IPS-18a (cell line): ENCODE measurements around the gene NUDT16L1.

Experiments used
- H3K27ac ChIP-seq: one replicate; pipeline ENCODE4 v1.5.1; 2013; ENCODE audit warnings: low read length
- H3K27me3 ChIP-seq: one replicate; pipeline ENCODE4 v1.6.1; 2013; ENCODE audit warnings: mild to moderate bottlenecking, low read length; ENCODE audit not compliant: control insufficient read depth, insufficient read depth
- H3K36me3 ChIP-seq: one replicate; pipeline ENCODE4 v1.6.1; 2013; ENCODE audit warnings: low read depth, low read length; ENCODE audit not compliant: control insufficient read depth
- H3K4me1 ChIP-seq: one replicate; pipeline ENCODE4 v1.6.1; 2013; ENCODE audit warnings: low read depth, low read length; ENCODE audit not compliant: control insufficient read depth
- H3K4me3 ChIP-seq: one replicate; pipeline ENCODE4 v1.5.1; 2013; ENCODE audit warnings: low read length
- H3K9ac ChIP-seq: one replicate; pipeline ENCODE4 v1.6.1; 2013; ENCODE audit warnings: mild to moderate bottlenecking, low read length, moderate library complexity
- H3K9me3 ChIP-seq: one replicate; pipeline ENCODE4 v1.6.1; 2013; ENCODE audit warnings: low read depth, low read length; ENCODE audit not compliant: control insufficient read depth

The NUDT16L1 gene

DNA sequence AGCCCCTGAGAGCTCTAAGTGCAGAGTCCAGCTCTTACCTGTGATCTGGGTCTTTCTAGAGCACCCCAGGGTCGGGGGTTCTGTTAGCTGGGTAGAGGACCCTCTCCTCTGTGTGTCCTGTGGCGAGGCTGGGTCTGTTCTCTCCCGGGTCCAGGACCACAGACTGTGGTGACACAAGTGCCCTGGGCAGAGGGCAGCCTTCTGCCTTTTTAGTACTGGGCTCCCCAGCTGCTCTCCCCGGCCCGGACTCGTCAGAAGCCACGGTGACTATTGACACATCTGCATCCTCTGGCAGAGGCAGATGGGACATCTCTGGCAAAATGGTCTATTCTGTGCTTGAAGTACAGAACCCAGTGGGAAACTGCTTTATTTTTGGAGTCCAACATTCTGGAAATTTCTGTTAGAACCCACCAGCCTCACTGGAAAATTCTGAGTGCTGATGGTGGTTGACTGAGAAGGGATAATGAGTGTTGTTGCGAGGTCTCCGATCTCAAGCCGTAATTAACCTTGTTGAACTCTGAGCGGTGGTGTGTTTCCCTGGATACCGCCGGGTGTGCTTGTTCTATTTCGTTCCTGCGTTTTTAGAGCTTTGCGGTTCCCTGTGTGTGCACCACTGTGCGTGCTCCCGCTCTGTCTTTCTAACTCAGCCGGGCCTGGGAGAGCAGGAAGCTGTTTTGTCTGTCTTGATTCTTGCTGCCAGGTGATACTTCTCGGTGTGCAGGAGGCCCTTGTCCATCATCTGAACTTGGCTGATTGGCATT, 26.0 kb upstream of the NUDT16L1 start:
- Histone ChIP-seq H3K36me3 (peaks cover 43% of the 10 kb centered on the region), H3K27ac (no peak overlapping the region), H3K9ac (no peak overlapping the region), H3K4me3 (no peak overlapping the region), H3K9me3 (no peaks in the 10 kb centered on the region), H3K27me3 (no peaks in the 10 kb centered on the region), H3K4me1 (no peaks in the 10 kb centered on the region)

DNA sequence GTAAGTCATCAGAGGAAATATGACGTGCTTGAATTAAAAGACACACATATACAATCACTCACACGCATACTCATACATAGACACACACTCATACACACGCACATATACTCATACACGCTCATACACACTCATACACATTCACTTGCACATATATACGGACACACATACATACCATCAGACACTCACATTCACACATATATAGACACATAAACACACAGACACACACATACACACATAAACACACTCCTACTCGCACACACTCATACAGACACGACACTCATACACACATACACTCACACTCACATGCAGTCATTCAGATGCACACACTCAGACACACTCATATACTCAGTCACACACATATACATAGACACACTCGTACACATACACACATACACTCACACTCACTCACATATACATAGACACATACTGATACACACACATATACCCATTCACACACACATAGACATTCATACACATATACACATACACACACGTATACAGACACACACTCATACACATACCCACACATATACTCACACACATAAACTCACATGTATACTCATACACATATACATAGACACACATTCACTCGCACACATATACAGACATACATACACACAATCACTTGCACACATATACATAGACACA, 24.9 kb upstream of the NUDT16L1 start:
- Histone ChIP-seq H3K36me3 (peaks cover 43% of the 10 kb centered on the region), H3K9me3 (no peaks in the 10 kb centered on the region), H3K4me3 (no peak overlapping the region), H3K9ac (no peak overlapping the region), H3K27me3 (no peaks in the 10 kb centered on the region), H3K27ac (no peak overlapping the region), H3K4me1 (no peaks in the 10 kb centered on the region)

DNA sequence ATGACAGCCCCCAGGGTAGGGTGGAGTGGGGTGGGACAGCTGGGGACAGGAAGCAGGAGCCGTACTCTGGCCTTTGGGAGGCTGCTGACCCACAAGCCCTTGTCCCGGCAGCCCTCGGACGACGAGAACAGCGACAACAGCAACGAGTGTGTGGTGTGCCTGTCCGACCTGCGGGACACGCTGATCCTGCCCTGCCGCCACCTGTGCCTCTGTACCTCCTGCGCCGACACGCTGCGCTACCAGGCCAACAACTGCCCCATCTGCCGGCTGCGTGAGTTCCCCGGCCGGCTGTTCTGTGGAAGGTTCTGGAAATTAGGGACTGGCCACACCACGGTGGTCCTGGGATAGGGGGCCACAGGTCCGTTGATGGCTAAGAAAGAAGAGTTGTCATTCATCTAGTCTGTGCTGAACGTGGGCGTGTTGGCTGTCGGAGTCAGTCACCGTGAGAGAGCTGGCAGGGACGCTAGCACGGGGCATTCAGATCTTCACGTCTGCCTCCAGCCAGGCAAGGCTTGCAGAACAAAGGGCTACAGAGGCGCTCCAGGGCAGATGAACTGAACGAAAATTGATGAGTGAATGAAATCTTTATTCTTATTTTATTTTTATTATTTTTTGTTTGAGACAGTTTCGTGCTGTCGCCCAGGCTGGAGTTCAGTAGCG, 19.8 kb upstream of the NUDT16L1 start:
- no peak overlapping the region for H3K9ac ChIP-seq
- no peaks in the 10 kb centered on the region for H3K4me1 ChIP-seq
- peaks cover 21% of the 10 kb centered on the region for H3K36me3 ChIP-seq
- H3K27me3 ChIP-seq = no peaks in the 10 kb centered on the region
- H3K4me3 ChIP-seq = no peak overlapping the region
- H3K27ac ChIP-seq = no peak overlapping the region
- H3K9me3 ChIP-seq = no peaks in the 10 kb centered on the region

DNA sequence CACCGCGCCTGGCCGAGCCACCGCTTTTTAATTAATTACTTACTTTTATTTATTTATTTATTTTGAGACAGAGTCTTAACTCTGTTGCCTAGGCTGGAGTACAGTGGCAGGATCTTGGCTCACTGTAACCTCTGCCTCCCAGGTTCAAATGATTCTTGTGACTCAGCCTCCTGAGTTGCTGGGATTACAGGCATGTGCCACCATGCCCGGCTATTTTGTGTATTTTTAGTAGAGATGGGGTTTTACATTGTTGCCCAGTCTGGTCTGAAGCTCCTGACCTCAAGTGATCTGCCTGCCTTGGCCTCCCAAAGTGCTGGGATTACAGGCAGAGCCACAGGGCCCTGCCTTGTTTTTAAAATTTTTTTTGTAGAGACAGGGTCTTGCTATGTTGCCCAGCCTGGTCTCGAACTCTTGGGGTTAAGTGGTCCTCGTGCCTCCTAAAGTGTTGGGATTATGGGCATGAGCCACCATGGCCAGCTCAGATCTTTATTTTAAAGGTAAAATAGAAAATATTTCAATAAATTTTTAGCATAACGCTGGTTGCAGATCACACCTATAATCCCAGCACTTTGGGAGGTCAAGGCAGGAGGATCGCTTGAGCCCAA, 18.3 kb upstream of the NUDT16L1 start:
- H3K9me3 ChIP-seq = no peaks in the 10 kb centered on the region
- H3K36me3 ChIP-seq = peaks cover 11% of the 10 kb centered on the region
- no peak overlapping the region for H3K9ac ChIP-seq
- H3K4me3 ChIP-seq = no peak overlapping the region
- no peaks in the 10 kb centered on the region for H3K4me1 ChIP-seq
- H3K27ac ChIP-seq = no peak overlapping the region
- no peaks in the 10 kb centered on the region for H3K27me3 ChIP-seq

DNA sequence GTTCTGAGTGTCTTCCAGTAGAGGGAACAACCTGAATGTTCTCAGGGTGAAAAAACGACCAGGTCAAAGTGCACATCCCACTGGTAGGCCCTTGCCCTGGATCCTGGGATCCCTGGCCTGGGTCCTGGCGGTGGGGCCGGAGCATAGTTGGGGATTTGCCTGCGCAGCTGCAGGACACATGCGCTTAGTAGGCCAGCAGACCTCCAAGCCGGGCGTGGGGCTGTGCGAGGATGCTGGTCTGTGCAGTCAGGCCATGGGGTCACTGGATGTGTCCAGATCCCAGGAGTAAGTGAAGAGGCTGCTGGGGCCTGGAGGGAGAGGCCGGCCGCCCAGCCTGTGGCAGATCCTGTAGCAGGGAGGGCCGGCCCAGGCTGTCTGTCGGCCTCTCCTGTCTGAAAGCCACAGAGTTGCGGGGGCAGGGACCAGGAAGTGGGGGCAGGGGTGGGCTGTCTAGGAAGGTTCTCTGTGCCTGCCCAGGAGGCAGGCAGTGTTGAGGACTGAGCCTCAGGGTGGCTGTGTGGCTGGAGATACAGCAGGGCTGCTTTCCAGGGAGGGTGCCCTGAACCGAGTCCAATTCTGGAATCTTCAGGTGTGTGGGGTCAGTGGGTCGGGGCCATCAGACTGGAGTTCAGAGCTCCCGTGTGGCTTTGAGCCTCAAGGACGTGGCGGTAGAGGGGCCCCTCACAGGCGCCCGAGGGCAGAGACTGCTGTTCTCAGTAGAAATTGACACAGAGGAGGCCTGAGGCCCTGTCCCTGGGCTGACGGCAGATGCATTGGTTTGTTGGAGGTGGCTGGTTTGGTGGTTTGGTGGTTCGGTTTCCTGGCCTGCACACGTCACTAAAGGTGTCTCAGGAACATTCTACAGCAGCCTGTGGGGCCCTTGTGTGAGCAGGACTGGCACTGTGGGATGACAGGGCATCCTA, 17.2 kb upstream of the NUDT16L1 start:
- Histone ChIP-seq H3K36me3 (peaks cover 10% of the 10 kb centered on the region), H3K4me3 (no peak overlapping the region), H3K9ac (no peak overlapping the region), H3K27me3 (no peaks in the 10 kb centered on the region), H3K4me1 (no peaks in the 10 kb centered on the region), H3K9me3 (no peaks in the 10 kb centered on the region), H3K27ac (no peak overlapping the region)

DNA sequence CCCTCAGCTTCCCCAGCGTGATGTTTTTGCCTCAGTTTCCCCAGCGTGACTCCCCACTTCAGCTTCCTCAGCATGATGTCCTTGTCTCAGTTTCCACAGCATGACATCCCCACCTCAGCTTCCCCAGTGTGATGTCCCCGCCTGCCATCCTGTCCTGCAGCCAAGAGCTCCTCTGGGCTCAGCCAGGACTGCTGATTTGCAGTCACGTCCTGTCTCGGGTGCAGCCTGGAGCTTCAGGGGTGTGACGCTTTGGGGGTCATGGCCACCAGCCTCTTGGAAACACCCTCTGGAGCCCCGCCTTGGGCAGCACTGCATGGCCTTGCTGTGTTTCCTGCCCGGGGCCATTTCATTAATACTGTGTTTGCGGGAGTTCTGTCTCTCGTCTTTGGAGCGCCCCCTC, 16.5 kb upstream of the NUDT16L1 start:
- H3K9ac ChIP-seq = no peak overlapping the region
- no peaks in the 10 kb centered on the region for H3K4me1 ChIP-seq
- no peak overlapping the region for H3K4me3 ChIP-seq
- H3K27me3 ChIP-seq = no peaks in the 10 kb centered on the region
- H3K27ac ChIP-seq = no peak overlapping the region
- no peaks in the 10 kb centered on the region for H3K9me3 ChIP-seq
- peaks cover 5% of the 10 kb centered on the region for H3K36me3 ChIP-seq

DNA sequence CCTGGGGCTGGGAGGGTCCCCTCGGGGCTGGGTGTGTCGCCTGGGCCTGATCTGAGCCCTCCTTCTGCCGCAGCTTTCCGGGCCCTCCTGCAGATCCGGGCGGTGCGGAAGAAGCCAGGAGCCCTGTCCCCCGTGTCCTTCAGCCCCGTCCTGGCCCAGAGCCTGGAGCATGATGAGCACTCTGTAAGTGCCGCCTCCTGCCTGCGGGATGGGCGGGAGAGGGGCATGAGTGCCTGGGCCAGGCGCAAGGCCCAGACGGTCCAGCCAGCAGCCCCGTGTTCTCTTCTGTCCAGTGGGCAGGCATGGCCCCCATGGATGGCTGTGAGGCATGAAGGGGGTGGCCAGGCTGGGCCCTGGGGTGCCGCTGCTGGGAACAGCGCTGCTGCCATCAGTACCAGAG, 16.0 kb upstream of the NUDT16L1 start:
- no peak overlapping the region for H3K27ac ChIP-seq
- H3K4me3 ChIP-seq = no peak overlapping the region
- no peaks in the 10 kb centered on the region for H3K27me3 ChIP-seq
- no peaks in the 10 kb centered on the region for H3K9me3 ChIP-seq
- peaks cover 5% of the 10 kb centered on the region for H3K36me3 ChIP-seq
- no peak overlapping the region for H3K9ac ChIP-seq
- no peaks in the 10 kb centered on the region for H3K4me1 ChIP-seq

DNA sequence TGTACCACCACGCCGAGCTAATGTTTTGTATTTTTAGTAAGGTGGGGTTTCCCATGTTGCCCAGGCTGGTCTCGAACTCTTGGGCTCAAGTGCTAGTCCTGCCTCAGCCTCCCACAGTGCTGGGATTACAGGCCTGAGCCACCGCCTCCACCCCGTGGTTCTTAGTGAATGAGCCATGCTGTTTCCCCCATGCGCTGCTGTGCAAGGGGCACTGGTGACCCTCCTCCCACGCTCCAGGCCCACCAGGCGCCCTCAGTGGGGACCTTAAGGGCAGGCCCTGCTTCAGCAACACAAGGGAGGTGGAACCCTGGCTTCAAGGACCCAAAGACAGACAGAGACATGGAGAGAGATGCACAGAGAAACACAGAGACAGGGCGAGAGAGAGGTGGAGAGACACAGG, 15.4 kb upstream of the NUDT16L1 start:
- Histone ChIP-seq H3K4me1 (no peaks in the 10 kb centered on the region), H3K27me3 (no peaks in the 10 kb centered on the region), H3K9me3 (no peaks in the 10 kb centered on the region), H3K36me3 (peaks cover 5% of the 10 kb centered on the region), H3K4me3 (no peak overlapping the region), H3K27ac (no peak overlapping the region), H3K9ac (no peak overlapping the region)

DNA sequence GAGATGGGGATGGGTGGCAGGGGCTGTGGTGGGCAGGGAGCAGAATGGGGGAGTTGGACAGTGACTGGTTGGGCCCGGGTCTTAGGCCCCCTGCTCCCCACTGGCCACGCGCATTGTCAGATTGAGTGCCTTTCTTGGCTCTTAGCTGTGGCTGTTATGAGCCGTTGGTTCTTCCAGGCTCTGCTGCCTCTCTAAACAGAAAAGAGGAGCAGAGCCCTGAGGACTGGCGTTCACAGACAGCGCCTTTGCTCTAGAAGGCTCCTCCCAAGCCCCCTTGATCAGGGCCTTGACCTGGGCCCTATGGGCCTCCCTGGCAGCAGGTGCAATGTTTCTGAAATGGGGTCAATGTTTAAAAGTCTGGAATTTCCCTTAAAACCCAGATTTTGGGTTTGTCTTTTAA, 14.8 kb upstream of the NUDT16L1 start:
- Histone ChIP-seq H3K9ac (no peak overlapping the region), H3K27ac (no peak overlapping the region), H3K4me3 (no peak overlapping the region), H3K4me1 (no peaks in the 10 kb centered on the region), H3K9me3 (no peaks in the 10 kb centered on the region), H3K36me3 (peaks cover 8% of the 10 kb centered on the region), H3K27me3 (no peaks in the 10 kb centered on the region)

DNA sequence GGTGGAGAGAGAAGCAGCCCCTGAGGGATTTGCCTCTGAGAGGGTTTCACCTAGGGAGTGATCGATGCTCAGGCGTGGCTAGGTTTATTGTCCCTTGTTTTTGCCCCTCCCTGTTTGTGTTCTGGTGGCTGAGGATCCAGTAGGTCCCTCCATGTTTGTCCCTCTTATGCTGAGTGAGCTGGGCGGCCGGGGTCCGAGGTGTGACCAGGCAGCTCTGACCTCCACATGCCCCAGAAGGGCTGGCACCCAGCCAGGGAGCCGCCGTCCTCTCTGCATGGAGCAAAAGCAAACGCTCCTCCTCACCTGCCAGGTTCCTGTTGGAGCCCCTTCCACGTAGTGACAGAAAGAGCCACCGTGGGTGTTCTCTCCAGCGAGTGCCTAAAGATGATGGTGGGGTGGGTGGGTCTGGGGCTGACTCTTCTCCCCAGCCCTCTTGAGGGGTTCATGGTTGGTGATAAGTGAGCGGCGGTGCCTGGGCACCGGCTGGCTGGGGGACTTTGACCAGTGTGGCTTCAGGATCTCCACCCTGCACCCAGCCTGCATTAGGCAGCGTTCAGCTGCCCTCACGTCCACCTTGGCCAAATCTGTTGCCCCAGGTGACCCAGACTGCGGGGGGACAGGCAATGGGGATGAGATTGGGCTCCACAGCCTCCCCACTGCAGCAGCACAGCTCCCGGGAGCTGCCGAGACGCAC, 14.1 kb upstream of the NUDT16L1 start:
- Histone ChIP-seq H3K27me3 (no peaks in the 10 kb centered on the region), H3K4me3 (no peak overlapping the region), H3K4me1 (no peaks in the 10 kb centered on the region), H3K9me3 (no peaks in the 10 kb centered on the region), H3K36me3 (peaks cover 12% of the 10 kb centered on the region), H3K27ac (no peak overlapping the region), H3K9ac (no peak overlapping the region)
